Pons (tissue), 1 donor: ENCODE results near the gene APAF1.
"Not testable (repeated sequence)": the region's sequence is repeated elsewhere in the genome, so short reads cannot be mapped to it uniquely, and the experiment has no call there.

ENCODE experiments used
- DNase-seq: peaks from one replicate; pipeline ENCODE4 v3.0.0-alpha.2; 2016; ENCODE audit warnings: low spot score

The APAF1 gene

GRCh38 chr12:98644712-98645571 is at the start of gene APAF1, which contains the start of gene IKBIP:
Gene APAF1, plus strand, starts transcription at chr12:98645290. Its CDS starts 3,070 bp downstream, at chr12:98648360.
Gene IKBIP, minus strand, starts transcription at chr12:98644788. Its CDS starts 87 bp downstream, at chr12:98644701.
- peak; percentile 95 for DNase-seq

- DNase-seq = not testable (repeated sequence)
Measured at GRCh38 chr12:98597313-98597712, 47.8 kb upstream of the APAF1 start.

GRCh38 chr12:98601924-98602323 is 43.2 kb upstream of the APAF1 start:
- no peak for DNase-seq

- DNase-seq = peak; percentile 23
Measured at GRCh38 chr12:98606359-98606988, 38.6 kb upstream of the APAF1 start.

- DNase-seq = no peak
Measured at GRCh38 chr12:98610596-98610995, 34.5 kb upstream of the APAF1 start.

- DNase-seq = peak; percentile 36
Measured at GRCh38 chr12:98612696-98613334, 32.3 kb upstream of the APAF1 start.

- peak; percentile 63 for DNase-seq
Measured at GRCh38 chr12:98618952-98619351, 26.1 kb upstream of the APAF1 start.

GRCh38 chr12:98635657-98636323 is 9.3 kb upstream of the APAF1 start:
- no peak for DNase-seq

- no peak for DNase-seq
Measured at GRCh38 chr12:98637068-98637467, 8.0 kb upstream of the APAF1 start.

GRCh38 chr12:98638009-98638408 is 7.1 kb upstream of the APAF1 start:
- no peak for DNase-seq

GRCh38 chr12:98639491-98639890 is 5.6 kb upstream of the APAF1 start:
- no peak for DNase-seq

GRCh38 chr12:98642801-98643200 is 2.3 kb upstream of the APAF1 start:
- not testable (repeated sequence) for DNase-seq

- no peak for DNase-seq
Measured at GRCh38 chr12:98644433-98644711, 718 bp upstream of the APAF1 start.

GRCh38 chr12:98645572-98646067 is 530 bp downstream of the APAF1 start:
- DNase-seq = peak; percentile 47

- DNase-seq = peak; percentile 35
Measured at GRCh38 chr12:98646294-98647090, 1.4 kb downstream of the APAF1 start.

GRCh38 chr12:98651328-98651727 is 6.2 kb downstream of the APAF1 start:
- no peak for DNase-seq

- peak; percentile 81 for DNase-seq
Measured at GRCh38 chr12:98653866-98654493, 8.9 kb downstream of the APAF1 start.

GRCh38 chr12:98656289-98657101 is 11.4 kb downstream of the APAF1 start:
- DNase-seq = no peak

- DNase-seq = no peak
Measured at GRCh38 chr12:98660521-98660920, 15.4 kb downstream of the APAF1 start.

GRCh38 chr12:98669751-98670150 is 24.7 kb downstream of the APAF1 start:
- no peak for DNase-seq
